Activated CD4-positive, alpha-beta memory T cell treated with anti-CD3 and anti-CD28 coated beads for 36 hours (primary cell): ENCODE measurements around the gene HYCC2. TPM values are rescaled to one million over a fixed set of nuclear protein-coding genes. Genes with fewer than 3 reads are reported as not detected.
"Not testable (repeated sequence)": the region's sequence is repeated elsewhere in the genome, so short reads cannot be mapped to it uniquely, and the experiment has no call there.

Experiments
- CTCF ChIA-PET: fragments of 350-600 bp; sonication (Branson Sonifier 250); formaldehyde crosslinking; loops from one replicate; lab custom pipeline; 2021; ENCODE audit warnings: antibody characterized with exemption, inconsistent platforms; lab: Charles Lee
- POLR2A ChIA-PET: fragments of 350-600 bp; sonication (Branson Sonifier 250); formaldehyde crosslinking; loops from one replicate; lab custom pipeline; 2021; ENCODE audit warnings: antibody characterized with exemption; lab: Charles Lee
- DNase-seq: peaks from one replicate; pipeline ENCODE4 v3.0.0-alpha.2; 2020
- H3K27ac Mint-ChIP-seq: one replicate; pipeline ENCODE4 v1.8.0; 2021; ENCODE audit warnings: mixed read lengths
- H3K27me3 Mint-ChIP-seq: one replicate; pipeline ENCODE4 v1.8.0; 2021; ENCODE audit warnings: mixed read lengths
- H3K36me3 Mint-ChIP-seq: one replicate; pipeline ENCODE4 v1.8.0; 2021; ENCODE audit warnings: mixed read lengths
- H3K4me1 Mint-ChIP-seq: one replicate; pipeline ENCODE4 v1.8.0; 2021; ENCODE audit warnings: low read depth, mixed read lengths
- H3K4me3 Mint-ChIP-seq: one replicate; pipeline ENCODE4 v1.8.0; 2021; ENCODE audit warnings: mild to moderate bottlenecking, mixed read lengths
- H3K9me3 Mint-ChIP-seq: one replicate; pipeline ENCODE4 v1.8.0; 2021; ENCODE audit warnings: mixed read lengths
- intact Hi-C: fragments of 100-400 bp; cut with micrococcal nuclease; formaldehyde crosslinking; loops from one replicate; pipeline ENCODE4 v1.15.1; 2023
- total RNA-seq, 2 experiments: library from RNA; stranded (reverse); gene quantifications; one replicate each; pipeline ENCODE4 v1.2.3, GENCODE V29; 2021

HYCC2 gene
- total RNA-seq, result 10 to 100 TPM; 18.9 to 20.5 TPM

DNA sequence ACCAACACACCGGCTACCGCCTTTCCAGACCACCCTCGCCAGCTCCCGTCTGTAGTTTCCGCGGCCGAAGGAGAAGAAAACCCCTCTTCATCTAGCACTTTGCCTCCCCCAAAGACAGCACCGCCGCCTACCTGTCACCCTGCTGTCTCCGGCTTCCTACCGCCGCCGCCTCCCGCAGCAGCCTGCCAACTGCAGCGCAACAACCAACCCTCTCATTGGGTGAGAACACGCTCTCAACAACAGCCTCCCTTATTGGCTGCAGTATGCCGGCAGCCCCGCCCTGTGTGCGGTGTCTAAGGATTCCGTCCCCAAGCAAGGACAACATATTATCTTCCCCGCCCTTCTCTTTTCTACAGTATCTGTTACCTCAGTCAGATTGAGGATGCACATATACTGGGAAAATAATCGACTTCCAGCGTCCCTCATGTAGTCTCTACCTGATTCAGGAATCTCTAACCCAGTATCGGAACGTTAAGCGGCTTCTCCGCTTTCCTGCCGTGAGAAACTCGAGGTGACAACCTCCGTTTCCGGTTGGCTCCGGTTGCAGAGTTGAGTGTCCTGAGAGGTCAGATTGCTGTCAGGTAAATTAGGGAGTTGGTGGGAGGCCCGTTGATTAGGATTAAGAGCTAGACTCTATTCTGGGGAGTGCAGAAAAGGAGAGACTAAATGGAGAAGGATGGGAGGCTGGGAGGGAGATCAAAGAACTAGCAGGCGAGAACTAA is at the start of gene HYCC2, which contains the start of gene NDUFB3:
Gene HYCC2, minus strand, starts transcription at position 193 of the 722 bp plus-strand sequence. CDS start 47,662 bp downstream, outside the sequence.
Gene NDUFB3, plus strand, starts transcription at position 523 of the 722 bp plus-strand sequence. CDS start 6,882 bp downstream, outside the sequence.
- peaks cover 4% of the 10 kb centered on the region for H3K36me3 Mint-ChIP-seq
- CTCF ChIA-PET, result interaction anchor here (0.9 to 4.3 kb wide), 6 partner anchors 28 to 166 kb away, joined by 3 to 72 read pairs (median 4); partner anchors contain the start of gene ORC2

DNA sequence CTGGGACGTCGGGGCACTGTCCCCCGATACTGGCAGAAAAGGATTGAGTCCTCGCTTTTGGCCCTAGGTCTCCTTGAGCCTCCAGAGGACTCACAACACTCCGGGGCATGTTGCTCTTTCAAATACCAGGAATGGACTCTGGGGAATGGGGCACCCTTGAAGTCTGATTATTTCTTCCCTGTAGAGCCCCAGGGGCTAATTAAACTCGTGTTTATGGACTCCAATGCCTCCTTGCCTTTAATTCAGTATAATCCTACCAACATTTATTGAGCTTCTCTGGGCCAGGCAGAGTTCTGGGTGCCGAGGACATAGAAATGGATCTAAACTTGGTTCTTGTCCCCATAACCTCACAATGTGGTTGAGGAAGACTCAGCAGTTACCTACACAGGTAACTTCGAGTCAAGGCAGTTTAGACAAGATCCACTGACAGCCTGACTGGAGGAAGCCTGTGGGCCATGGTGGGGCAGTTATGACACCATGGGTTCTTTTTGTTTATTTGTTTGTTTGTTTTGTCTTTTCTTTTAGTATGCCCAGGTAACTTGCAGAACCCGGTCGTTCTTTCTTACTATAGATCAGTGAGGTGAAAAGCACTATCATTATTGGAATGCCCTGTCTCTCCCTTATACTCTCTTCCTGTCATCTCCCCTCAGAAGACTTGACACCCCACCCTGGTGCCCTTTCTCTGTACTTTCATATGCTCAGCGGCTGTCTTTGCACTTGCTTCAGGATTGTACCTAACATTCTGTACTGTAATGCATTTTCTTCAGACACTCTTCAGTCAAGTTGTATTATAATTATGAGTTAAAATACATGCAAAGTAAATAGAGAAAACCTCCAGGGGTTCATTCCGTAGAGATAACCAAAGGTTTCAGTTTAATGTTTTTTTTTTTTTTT is 47.7 kb upstream of the HYCC2 start:
- peaks cover 54% of the 10 kb centered on the region for H3K36me3 Mint-ChIP-seq
- H3K4me3 Mint-ChIP-seq, result peak overlapping the region; percentile 99
- CTCF ChIA-PET, result interaction anchor here (1.0 to 4.0 kb wide), 7 partner anchors 17 to 113 kb away, joined by 3 to 20 read pairs (median 8); no protein-coding TSS in a partner anchor
- peaks cover 45% of the 10 kb centered on the region for H3K4me1 Mint-ChIP-seq
- POLR2A ChIA-PET, result interaction anchor here (1.1 to 8.6 kb wide), 9 partner anchors 26 to 305 kb away, joined by 3 to 49 read pairs (median 8); partner anchors contain the start of genes CASP10, CASP8, CLK1 and NIF3L1
- intact Hi-C loops, result loop anchor here (1.0 to 10.0 kb wide), 4 partner anchors 11 to 526 kb away; partner anchors contain the start of genes CASP8 and TMEM237
- no peaks in the 10 kb centered on the region for H3K27me3 Mint-ChIP-seq
- H3K9me3 Mint-ChIP-seq, result no peaks in the 10 kb centered on the region
- no peak for DNase-seq
- H3K27ac Mint-ChIP-seq, result peak overlapping the region; percentile 97

More for the DNA sequence above, at the start of gene HYCC2, which contains the start of gene NDUFB3:
- peak within 1 kb of the TSS; percentile 86 for H3K27ac Mint-ChIP-seq
- peaks cover 52% of the 10 kb centered on the region for H3K4me1 Mint-ChIP-seq
- peak within 1 kb of the TSS; percentile 91 for H3K4me3 Mint-ChIP-seq
- POLR2A ChIA-PET, result interaction anchor here (0.8 to 1.2 kb wide), 5 partner anchors 43 to 182 kb away, joined by 3 to 9 read pairs (median 4); partner anchors contain the start of genes NIF3L1, ORC2 and PPIL3
- no peaks in the 10 kb centered on the region for H3K9me3 Mint-ChIP-seq
- DNase-seq, result peak; percentile 95
- intact Hi-C loops, result loop anchor here (1.0 kb wide), 8 partner anchors 46 to 260 kb away; partner anchors contain the start of genes BZW1, CLK1, NIF3L1 and PPIL3
- H3K27me3 Mint-ChIP-seq, result no peaks in the 10 kb centered on the region

DNA sequence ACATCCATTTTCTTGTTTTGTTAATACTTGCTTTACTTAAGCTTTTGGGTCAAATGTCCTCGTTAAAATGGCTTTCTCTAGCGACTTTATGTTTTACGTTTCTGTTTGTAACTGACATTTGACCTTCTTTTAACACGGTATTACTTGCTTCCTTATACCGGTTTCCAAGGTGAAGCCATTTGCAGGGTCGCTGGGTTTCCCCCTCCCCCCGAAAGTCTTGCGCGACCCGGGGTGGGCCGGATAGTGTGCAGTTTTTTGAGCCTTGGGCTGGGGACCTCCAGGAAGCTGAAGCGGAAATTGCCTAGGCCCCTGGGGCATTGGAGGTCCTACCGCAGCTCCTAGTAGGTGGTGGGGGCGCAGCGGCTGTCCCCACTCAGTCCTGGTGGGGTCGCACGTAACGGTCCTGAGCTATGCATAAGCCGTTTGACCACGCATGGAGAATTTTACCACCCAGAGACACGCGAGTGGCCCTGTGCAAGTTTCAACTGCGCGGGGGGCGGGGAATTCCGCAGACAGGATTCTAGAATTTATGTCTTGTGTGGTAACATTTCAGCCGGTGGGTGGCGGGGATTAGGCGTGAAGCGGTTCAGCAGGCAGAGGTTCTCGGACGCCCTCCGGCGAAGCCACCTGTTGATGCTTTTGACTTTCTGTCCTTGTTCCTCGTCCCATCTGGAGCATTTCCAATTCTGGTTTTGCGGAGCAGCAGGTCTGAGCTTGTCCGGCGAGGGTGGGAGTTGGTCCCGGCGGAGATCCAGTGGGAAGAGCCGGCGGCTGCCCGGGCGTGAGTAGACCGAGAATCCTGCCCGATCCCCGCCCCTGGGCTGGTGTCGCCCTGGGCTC is 46.9 kb upstream of the HYCC2 start:
- intact Hi-C loops, result loop anchor here (1.0 to 10.0 kb wide), 4 partner anchors 12 to 526 kb away; partner anchors contain the start of genes CASP8 and TMEM237
- peak; percentile 93 for DNase-seq
- H3K9me3 Mint-ChIP-seq, result no peaks in the 10 kb centered on the region
- H3K4me1 Mint-ChIP-seq, result peaks cover 37% of the 10 kb centered on the region
- H3K27ac Mint-ChIP-seq, result peak overlapping the region; percentile 97
- peak overlapping the region; percentile 99 for H3K4me3 Mint-ChIP-seq
- no peaks in the 10 kb centered on the region for H3K27me3 Mint-ChIP-seq
- peaks cover 47% of the 10 kb centered on the region for H3K36me3 Mint-ChIP-seq
- ChIA-PET POLR2A (interaction anchor here (0.6 to 8.6 kb wide), 16 partner anchors 26 to 405 kb away, joined by 3 to 49 read pairs (median 4); partner anchors contain the start of genes CASP10, CASP8, CLK1 and NIF3L1), CTCF (interaction anchor here (0.9 to 2.8 kb wide), 14 partner anchors 17 to 415 kb away, joined by 3 to 16 read pairs (median 6); partner anchors contain the start of gene CASP10)

DNA sequence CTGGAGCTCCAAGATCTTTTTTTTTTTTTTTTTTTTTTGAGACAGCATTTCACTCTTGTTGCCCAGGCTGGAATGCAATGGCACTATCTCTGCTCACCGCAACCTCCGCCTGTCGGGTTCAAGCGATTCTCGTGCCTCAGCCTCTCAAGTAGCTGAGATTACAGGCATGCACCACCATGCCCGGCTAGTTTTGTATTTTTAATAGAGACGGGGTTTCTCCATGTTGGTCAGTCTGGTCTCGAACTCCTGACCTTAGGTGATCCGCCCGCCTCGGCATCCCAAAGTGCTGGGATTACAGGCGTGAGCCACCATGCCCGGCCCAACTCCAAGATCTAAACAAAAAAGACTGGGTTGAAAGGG is 46.2 kb upstream of the HYCC2 start:
- ChIA-PET CTCF (interaction anchor here (0.9 to 2.8 kb wide), 12 partner anchors 18 to 414 kb away, joined by 3 to 16 read pairs (median 6); partner anchors contain the start of gene CASP10), POLR2A (interaction anchor here (0.6 to 8.6 kb wide), 18 partner anchors 27 to 415 kb away, joined by 3 to 49 read pairs (median 4); partner anchors contain the start of genes CASP10, CASP8, CLK1 and NIF3L1)
- not testable (repeated sequence) for H3K27me3 Mint-ChIP-seq, H3K9me3 Mint-ChIP-seq
- Mint-ChIP-seq H3K4me1 (peaks cover 31% of the 10 kb centered on the region), H3K4me3 (peak overlapping the region; percentile 99), H3K36me3 (peaks cover 41% of the 10 kb centered on the region), H3K27ac (peak overlapping the region; percentile 97)
- peak; percentile 59 for DNase-seq
- intact Hi-C loops, result loop anchor here (1.0 to 10.0 kb wide), 10 partner anchors 13 to 527 kb away; partner anchors contain the start of genes CASP10, CASP8, CLK1 and HYCC2

DNA sequence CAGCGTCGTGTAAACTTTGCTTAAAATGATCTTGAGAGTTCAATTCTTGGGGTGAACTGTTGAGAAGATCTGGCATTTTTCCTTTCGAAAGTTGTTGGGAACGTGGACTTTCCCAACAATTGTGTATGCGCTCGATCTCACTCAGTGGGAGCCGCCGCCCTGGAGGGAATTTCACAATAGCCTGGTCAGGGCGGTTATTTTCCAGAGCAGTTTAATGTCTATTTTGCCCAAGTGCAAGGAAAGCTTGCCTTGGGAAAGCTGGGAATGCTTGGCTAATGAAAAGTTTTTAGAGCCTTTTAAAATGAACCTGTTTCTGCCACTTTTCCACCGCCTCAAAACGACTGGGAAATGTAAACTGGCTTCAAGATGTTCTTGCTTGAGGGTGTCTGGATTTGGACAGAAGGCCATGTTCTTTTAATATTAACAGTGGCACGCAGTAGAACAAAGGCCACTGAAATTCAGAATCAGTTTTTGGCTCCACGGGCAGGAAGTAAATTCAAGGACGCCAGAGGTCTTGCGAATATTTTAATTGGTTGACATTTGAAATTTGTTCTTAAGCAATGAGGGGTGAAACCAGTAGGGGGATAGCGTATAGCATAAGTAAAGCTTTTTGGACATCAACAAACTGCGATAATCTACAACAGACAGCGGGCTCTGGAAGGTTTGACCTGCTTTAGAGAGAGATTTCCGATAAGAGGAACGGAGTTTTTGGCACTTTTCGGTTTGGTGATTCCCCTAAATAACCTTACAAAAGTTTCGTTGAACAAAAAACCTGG is 45.7 kb upstream of the HYCC2 start:
- Mint-ChIP-seq H3K4me3 (peak overlapping the region; percentile 99), H3K27me3 (no peaks in the 10 kb centered on the region), H3K36me3 (peaks cover 35% of the 10 kb centered on the region), H3K9me3 (no peaks in the 10 kb centered on the region), H3K27ac (peak overlapping the region; percentile 97), H3K4me1 (peaks cover 25% of the 10 kb centered on the region)
- ChIA-PET POLR2A (interaction anchor here (0.7 to 8.6 kb wide), 18 partner anchors 27 to 414 kb away, joined by 3 to 49 read pairs (median 4); partner anchors contain the start of genes CASP10, CASP8, CLK1 and NIF3L1), CTCF (interaction anchor here (0.6 to 2.8 kb wide), 15 partner anchors 18 to 414 kb away, joined by 3 to 16 read pairs (median 6); partner anchors contain the start of gene CASP10)
- intact Hi-C loops, result loop anchor here (1.0 to 10.0 kb wide), 8 partner anchors 34 to 528 kb away; partner anchors contain the start of genes CASP10, CLK1, HYCC2 and NIF3L1
- DNase-seq, result peak; percentile 54

DNA sequence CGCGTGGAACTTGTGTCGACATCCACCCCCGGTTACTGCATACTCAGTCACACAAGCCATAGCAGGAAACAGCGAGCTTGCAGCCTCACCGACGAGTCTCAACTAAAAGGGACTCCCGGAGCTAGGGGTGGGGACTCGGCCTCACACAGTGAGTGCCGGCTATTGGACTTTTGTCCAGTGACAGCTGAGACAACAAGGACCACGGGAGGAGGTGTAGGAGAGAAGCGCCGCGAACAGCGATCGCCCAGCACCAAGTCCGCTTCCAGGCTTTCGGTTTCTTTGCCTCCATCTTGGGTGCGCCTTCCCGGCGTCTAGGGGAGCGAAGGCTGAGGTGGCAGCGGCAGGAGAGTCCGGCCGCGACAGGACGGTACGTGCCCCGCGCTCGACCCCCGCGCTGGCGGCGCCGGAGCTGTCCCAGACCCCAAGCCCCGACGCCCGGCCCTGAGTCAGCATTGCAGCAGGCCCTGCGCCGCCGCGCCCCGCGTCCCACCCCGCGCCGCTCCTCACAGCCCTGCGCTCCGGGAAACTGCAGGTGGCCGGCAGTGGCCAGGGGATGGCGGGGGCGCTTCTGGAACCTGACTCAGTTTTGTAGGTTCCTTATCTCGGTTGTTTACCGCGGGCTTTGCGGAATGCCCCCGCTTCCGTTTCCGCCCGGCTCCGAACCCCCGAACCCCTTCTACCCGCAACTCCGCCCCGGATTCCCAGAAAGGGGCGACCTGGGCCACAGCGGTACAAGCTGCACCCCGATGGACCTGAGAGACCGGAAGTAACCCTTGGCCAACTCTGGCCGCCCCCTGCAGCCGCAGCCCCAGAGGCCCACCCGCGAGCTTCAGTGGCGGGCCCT is 44.9 kb upstream of the HYCC2 start, which contains the start of gene CFLAR:
Gene CFLAR, plus strand, starts transcription at position 50 of the 844 bp plus-strand sequence. CDS start 13,702 bp downstream, outside the sequence.
- Mint-ChIP-seq H3K27me3 (no peaks in the 10 kb centered on the region), H3K9me3 (no peaks in the 10 kb centered on the region), H3K36me3 (peaks cover 28% of the 10 kb centered on the region), H3K27ac (peak within 1 kb of the TSS; percentile 97), H3K4me1 (peaks cover 19% of the 10 kb centered on the region), H3K4me3 (peak within 1 kb of the TSS; percentile 99)
- POLR2A ChIA-PET, result interaction anchor here (0.6 to 8.6 kb wide), 17 partner anchors 26 to 413 kb away, joined by 3 to 49 read pairs (median 3); partner anchors contain the start of genes CASP10, CASP8, CLK1 and NIF3L1
- CTCF ChIA-PET, result interaction anchor here (0.6 to 2.8 kb wide), 11 partner anchors 19 to 215 kb away, joined by 4 to 16 read pairs (median 6); partner anchors contain the start of genes CASP10 and ORC2
- intact Hi-C loops, result loop anchor here (1.0 to 10.0 kb wide), 6 partner anchors 34 to 528 kb away; partner anchors contain the start of genes CASP10, CLK1 and TMEM237
- DNase-seq, result peak; percentile 92

DNA sequence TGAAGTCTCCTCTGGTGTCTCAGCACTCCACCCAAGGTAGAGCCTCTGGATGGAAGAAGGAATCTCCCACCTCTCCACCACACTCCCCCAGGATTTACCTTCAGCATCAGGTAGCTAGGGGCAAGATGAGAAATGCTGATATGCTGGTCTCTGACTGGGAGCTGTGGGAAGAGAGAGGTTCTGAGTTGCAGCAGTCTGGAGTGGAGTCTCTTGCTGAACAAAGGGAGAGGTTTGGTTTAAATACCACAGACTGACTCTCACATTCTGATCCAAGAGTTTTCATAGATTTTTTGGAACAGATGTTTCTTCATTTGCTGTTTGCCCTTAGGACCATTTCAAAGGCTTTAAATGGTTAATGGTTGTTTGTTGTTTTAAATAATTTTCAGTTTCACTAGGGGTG is 43.4 kb upstream of the HYCC2 start:
- H3K36me3 Mint-ChIP-seq, result peaks cover 18% of the 10 kb centered on the region
- peak overlapping the region; percentile 99 for H3K4me3 Mint-ChIP-seq
- intact Hi-C loops, result loop anchor here (10.0 kb wide), 1 partner anchor 530 kb away; the partner anchor contains the start of gene TMEM237
- DNase-seq, result no peak
- ChIA-PET POLR2A (interaction anchor here (1.1 to 8.6 kb wide), 3 partner anchors 43 to 251 kb away, joined by 3 to 49 read pairs (median 9); partner anchors contain the start of genes CLK1, NDUFB3, NIF3L1 and PPIL3), CTCF (interaction anchor here (0.6 to 2.7 kb wide), 7 partner anchors 43 to 213 kb away, joined by 3 to 7 read pairs (median 4); partner anchors contain the start of genes CASP10 and ORC2)
- H3K27me3 Mint-ChIP-seq, result no peaks in the 10 kb centered on the region
- no peaks in the 10 kb centered on the region for H3K9me3 Mint-ChIP-seq
- H3K27ac Mint-ChIP-seq, result peak overlapping the region; percentile 72
- peaks cover 17% of the 10 kb centered on the region for H3K4me1 Mint-ChIP-seq

DNA sequence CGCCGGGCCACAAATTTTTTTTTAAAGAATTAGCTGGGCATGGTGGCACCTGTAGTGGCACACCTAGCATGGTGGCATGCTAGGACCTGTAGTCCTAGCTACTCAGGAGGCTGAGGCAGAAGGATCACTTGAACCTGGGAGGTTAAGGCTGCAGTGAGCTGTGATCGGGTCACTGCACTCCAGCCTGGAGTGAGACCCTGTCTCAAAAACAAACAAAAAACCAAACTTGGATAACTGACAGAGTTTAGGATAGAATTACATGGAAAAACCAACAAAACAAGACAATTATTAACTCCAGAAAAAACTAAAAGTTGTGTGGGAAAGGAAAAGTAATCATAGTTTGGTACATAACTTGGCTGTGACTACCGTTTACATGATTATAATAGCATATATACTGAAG is 42.9 kb upstream of the HYCC2 start:
- H3K27me3 Mint-ChIP-seq, result no peaks in the 10 kb centered on the region
- DNase-seq, result no peak
- ChIA-PET POLR2A (interaction anchor here (1.1 to 2.7 kb wide), 2 partner anchors 42 to 225 kb away, joined by 3 to 9 read pairs; partner anchors contain the start of genes NDUFB3, NIF3L1 and PPIL3), CTCF (interaction anchor here (1.0 to 2.7 kb wide), 3 partner anchors 69 to 193 kb away, joined by 3 to 7 read pairs (median 3); partner anchors contain the start of gene CASP10)
- H3K27ac Mint-ChIP-seq, result peak overlapping the region; percentile 72
- peaks cover 15% of the 10 kb centered on the region for H3K36me3 Mint-ChIP-seq
- H3K4me3 Mint-ChIP-seq, result peak overlapping the region; percentile 99
- H3K9me3 Mint-ChIP-seq, result no peaks in the 10 kb centered on the region
- intact Hi-C loops, result loop anchor here (10.0 kb wide), 1 partner anchor 530 kb away; the partner anchor contains the start of gene TMEM237
- peaks cover 17% of the 10 kb centered on the region for H3K4me1 Mint-ChIP-seq
